Left ventricle myocardium superior (tissue), 1 donor: ENCODE results near the gene MNS1. TPM values are rescaled to one million over a fixed set of nuclear protein-coding genes. Genes with fewer than 3 reads are reported as not detected.

Experiments
- ATAC-seq: fragments of 200-7000 bp; cut with Tn5 transposase; one replicate; pipeline ENCODE4 v1.9.1; 2020; ENCODE audit warnings: mild to moderate bottlenecking, moderate library complexity
- DNase-seq: peaks from one replicate; pipeline ENCODE4 v3.0.0-alpha.2; 2020
- intact Hi-C: fragments of 100-400 bp; cut with micrococcal nuclease; formaldehyde crosslinking; loops from one replicate; pipeline ENCODE4 v1.11.0; 2022
- total RNA-seq: library from RNA; stranded (reverse); fragmentation: NEBNext Ultra II Directional; extraction: Animal tissue kit (Norgen Biotek cat#: 25700); gene quantifications from one replicate; pipeline ENCODE4 v1.2.1, GENCODE V29; 2021
- donor health status: DM: no; HTN: yes; CAD: no; lungs with severe emphysema.

MNS1 gene
- total RNA-seq, 1 donor from 2014 or later = 1.0 TPM

DNA sequence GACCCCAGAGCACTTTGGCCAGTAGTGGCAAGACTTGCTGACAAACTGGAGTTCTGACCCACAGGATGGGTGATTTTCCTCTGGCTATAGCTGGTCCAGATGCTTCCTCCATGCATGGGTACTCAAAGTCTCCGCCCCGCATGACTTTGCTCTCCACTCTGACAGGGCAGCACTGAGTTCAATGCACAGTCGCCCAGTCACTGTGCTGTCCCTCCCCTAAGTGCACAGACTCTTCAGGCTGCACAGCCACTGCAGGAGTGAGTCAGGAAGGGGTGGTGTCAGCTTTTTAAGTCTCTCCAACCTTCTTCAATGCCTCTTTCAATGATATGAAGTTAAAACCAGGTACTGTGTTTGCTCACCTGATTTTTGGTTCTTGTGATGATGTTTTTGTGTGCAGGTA lies 81.9 kb downstream of the MNS1 start:
- no peak for ATAC-seq
- no peak for DNase-seq
- intact Hi-C loops = no loop called here

Other genes with a start within 250 kb of the MNS1 start
- 7.2 TPM for gene RFX7, start 221.3 kb downstream of the MNS1 start, total RNA-seq
- 0.40 TPM for gene TEX9, start 99.7 kb downstream of the MNS1 start, total RNA-seq